Fibroblast of lung (primary cell): ENCODE data around the gene ZBTB7B. TPM values are rescaled to one million over a fixed set of nuclear protein-coding genes. Genes with fewer than 3 reads are reported as not detected.
A peak's percentile ranks its signal among the peaks of the same experiment; 100 is the strongest.

ENCODE experiments used
- DNase-seq, 2 donors: peaks; one replicate each; pipeline versions ENCODE4 v3.0.0 to v3.0.0-alpha.2; 2010; ENCODE audit warnings: low read depth in 2 of 2
- H2AFZ ChIP-seq: 2 replicates; pipeline ENCODE4 v1.5.1; 2012; ENCODE audit warnings: low read length, control low read depth, inconsistent platforms
- H3K27ac ChIP-seq: 2 replicates; pipeline ENCODE4 v1.5.1; 2011; ENCODE audit warnings: low read length, control low read depth; ENCODE audit not compliant: insufficient read depth
- H3K27me3 ChIP-seq: 2 replicates; pipeline ENCODE4 v1.5.1; 2011; ENCODE audit warnings: mild to moderate bottlenecking, low read length; ENCODE audit not compliant: control insufficient read depth, insufficient read depth
- H3K36me3 ChIP-seq: 2 replicates; pipeline ENCODE4 v1.5.1; 2011; ENCODE audit warnings: low read length; ENCODE audit not compliant: control insufficient read depth, insufficient read depth
- H3K4me1 ChIP-seq: 2 replicates; pipeline ENCODE4 v1.5.1; 2011; ENCODE audit warnings: low read length; ENCODE audit not compliant: control insufficient read depth, insufficient read depth; ENCODE audit errors: extremely low read depth
- H3K4me2 ChIP-seq: 2 replicates; pipeline ENCODE4 v1.5.1; 2011; ENCODE audit warnings: low read length, control low read depth; ENCODE audit not compliant: insufficient read depth; ENCODE audit errors: extremely low read depth
- H3K4me3 ChIP-seq, 4 experiments: fragments of 200-600 bp in 1 of 4; sonication (generic) in 1 of 4; replicated peaks in 1 of 4; 2 replicates each; pipeline ENCODE4 v1.5.1; 2011 to 2016; ENCODE audit warnings: low read length in 4 of 4, low read depth in 3 of 4, mild to moderate bottlenecking in 3 of 4, control low read depth in 2 of 4, inconsistent platforms in 1 of 4, mixed read lengths in 1 of 4; ENCODE audit not compliant: insufficient read depth in 1 of 4; ENCODE audit errors: control extremely low read depth in 1 of 4
- H3K79me2 ChIP-seq: 2 replicates; pipeline ENCODE4 v1.5.1; 2012; ENCODE audit warnings: mild to moderate bottlenecking, low read length, inconsistent platforms; ENCODE audit not compliant: control insufficient read depth, insufficient read depth
- H3K9ac ChIP-seq: 2 replicates; pipeline ENCODE4 v1.5.1; 2011; ENCODE audit warnings: mild to moderate bottlenecking, low read length, control low read depth; ENCODE audit not compliant: insufficient read depth
- H3K9me3 ChIP-seq: 2 replicates; pipeline ENCODE4 v1.5.1; 2012; ENCODE audit warnings: low read depth, low read length; ENCODE audit not compliant: control insufficient read depth, insufficient read depth
- H4K20me1 ChIP-seq: 2 replicates; pipeline ENCODE4 v1.5.1; 2011; ENCODE audit warnings: low read length; ENCODE audit not compliant: control insufficient read depth, insufficient read depth; ENCODE audit errors: extremely low read depth
- CTCF ChIP-seq, 2 donors: IDR thresholded peaks in 1 of 2; conservative IDR thresholded peaks in 1 of 2; 1 replicate in 1 of 2; 2 replicates in 1 of 2; pipeline ENCODE4 v1.5.1; 2011 to 2012; ENCODE audit warnings: low read length in 2 of 2, control low read depth in 1 of 2, inconsistent platforms in 1 of 2, low read depth in 1 of 2, mild to moderate bottlenecking in 1 of 2
- EZH2 ChIP-seq: IDR thresholded peaks from 2 replicates; pipeline ENCODE4 v1.5.1; 2012; ENCODE audit warnings: low read length, control low read depth, mild to moderate bottlenecking; ENCODE audit errors: missing control alignments
- polyA plus RNA-seq, 2 donors: library from polyadenylated mRNA; depleted of rRNA in 1 of 2; stranded (reverse) in 1 of 2; unstranded in 1 of 2; fragments of >200 nt; gene quantifications; 2 replicates each; pipeline ENCODE4 v1.2.1, GENCODE V29; 2011 to 2012; ENCODE audit warnings: missing spikeins in 1 of 2
- total RNA-seq: library from RNA; depleted of rRNA; stranded (reverse); fragments of >200 nt; gene quantifications from 2 replicates; pipeline ENCODE4 v1.2.1, GENCODE V29; 2014

ZBTB7B gene
- total and polyA plus RNA-seq, 2 donors (not counting 1 experiment from before 2014, with no cell fraction given): 7.0 to 19.3 TPM

GRCh38 chr1:154998201-154998780, 4.3 kb upstream of the ZBTB7B start:
- H3K4me3 ChIP-seq: no peak overlapping the region
- no peak overlapping the region for H3K4me2 ChIP-seq
- H3K9me3 ChIP-seq: no peaks in the 10 kb centered on the region
- TF ChIP-seq EZH2 (no peak), CTCF (conservative IDR thresholded peaks at IDR 0.05 in 1 of 2, IDR thresholded peaks at IDR 0.05 in 1 of 2; ENCODE audit: low read depth in 1 of 2, low read length in 2 of 2) (no peak)
- no peaks in the 10 kb centered on the region for H3K27me3 ChIP-seq
- no peak overlapping the region for H3K9ac ChIP-seq
- no peak overlapping the region for H3K27ac ChIP-seq
- H3K4me1 ChIP-seq: peaks cover 15% of the 10 kb centered on the region
- H2AFZ ChIP-seq: no peak overlapping the region
- H3K79me2 ChIP-seq: peaks cover 5% of the 10 kb centered on the region
- no peak for DNase-seq
- H4K20me1 ChIP-seq: no peaks in the 10 kb centered on the region
- H3K36me3 ChIP-seq: no peaks in the 10 kb centered on the region

GRCh38 chr1:154998818-154999570, 3.6 kb upstream of the ZBTB7B start:
- Histone ChIP-seq H3K79me2 (peaks cover 8% of the 10 kb centered on the region), H2AFZ (peak overlapping the region; percentile 9), H3K4me2 (peak overlapping the region; percentile 67), H4K20me1 (no peaks in the 10 kb centered on the region), H3K9me3 (no peaks in the 10 kb centered on the region), H3K27me3 (no peaks in the 10 kb centered on the region), H3K4me1 (peaks cover 15% of the 10 kb centered on the region), H3K4me3 (peak overlapping the region in 2 of 4 experiments; percentile 42 to 46), H3K27ac (no peak overlapping the region), H3K9ac (no peak overlapping the region), H3K36me3 (no peaks in the 10 kb centered on the region)
- peak; percentile 59 to 76 for DNase-seq
- TF ChIP-seq CTCF (conservative IDR thresholded peaks at IDR 0.05 in 1 of 2, IDR thresholded peaks at IDR 0.05 in 1 of 2; ENCODE audit: low read depth in 1 of 2, low read length in 2 of 2): peak; percentile 96
- TF ChIP-seq EZH2: no peak

- Histone ChIP-seq H3K4me3 (peak overlapping the region; percentile 18 to 86 (median 64)), H3K9me3 (no peaks in the 10 kb centered on the region), H2AFZ (peak overlapping the region; percentile 13), H3K4me1 (peaks cover 22% of the 10 kb centered on the region), H3K9ac (peak overlapping the region; percentile 23), H4K20me1 (no peaks in the 10 kb centered on the region), H3K79me2 (peaks cover 13% of the 10 kb centered on the region), H3K27ac (peak overlapping the region; percentile 47), H3K4me2 (peak overlapping the region; percentile 80), H3K36me3 (no peaks in the 10 kb centered on the region), H3K27me3 (no peaks in the 10 kb centered on the region)
- TF ChIP-seq CTCF (conservative IDR thresholded peaks at IDR 0.05 in 1 of 2, IDR thresholded peaks at IDR 0.05 in 1 of 2; ENCODE audit: low read depth in 1 of 2, low read length in 2 of 2) (no peak), EZH2 (no peak)
- DNase-seq: peak in 1 of 2 donors; percentile 11
These were observed 2.8 kb upstream of the ZBTB7B start for GRCh38 chr1:154999571-155000410.
